CD4-positive, alpha-beta T cell treated with Interleukin-17A for 1 hour (primary cell): ENCODE measurements around the gene ACOD1.
"Not testable (repeated sequence)": the region's sequence is repeated elsewhere in the genome, so short reads cannot be mapped to it uniquely, and the experiment has no call there.

ENCODE experiments used
- DNase-seq: peaks from one replicate; pipeline ENCODE4 v3.0.0-alpha.2; 2020

Gene ACOD1

GRCh38 chr13:76948149-76948548, at the start of gene ACOD1:
Gene ACOD1, plus strand, starts transcription at chr13:76948511. Its CDS starts 48 bp downstream, at chr13:76948559.
- DNase-seq = no peak

GRCh38 chr13:76899066-76899465, 49.2 kb upstream of the ACOD1 start:
- DNase-seq = not testable (repeated sequence)

GRCh38 chr13:76903544-76904162, 44.7 kb upstream of the ACOD1 start:
- DNase-seq = peak; percentile 77

- DNase-seq = no peak
Observed at GRCh38 chr13:76904507-76904906, 43.8 kb upstream of the ACOD1 start.

- DNase-seq = no peak
Observed at GRCh38 chr13:76912476-76912875, 35.8 kb upstream of the ACOD1 start.

- DNase-seq = no peak
Observed at GRCh38 chr13:76913898-76914297, 34.4 kb upstream of the ACOD1 start.

- no peak for DNase-seq
Observed at GRCh38 chr13:76917095-76917494, 31.2 kb upstream of the ACOD1 start.

GRCh38 chr13:76917755-76918481, 30.4 kb upstream of the ACOD1 start:
- DNase-seq = not testable (repeated sequence)

- no peak for DNase-seq
Observed at GRCh38 chr13:76921516-76921915, 26.8 kb upstream of the ACOD1 start.

GRCh38 chr13:76925115-76925514, 23.2 kb upstream of the ACOD1 start:
- DNase-seq = no peak

- no peak for DNase-seq
Observed at GRCh38 chr13:76927955-76928354, 20.4 kb upstream of the ACOD1 start.

- no peak for DNase-seq
Observed at GRCh38 chr13:76928456-76928855, 19.9 kb upstream of the ACOD1 start.

GRCh38 chr13:76929320-76929719, 19.0 kb upstream of the ACOD1 start:
- DNase-seq = no peak

- no peak for DNase-seq
Observed at GRCh38 chr13:76929851-76930374, 18.4 kb upstream of the ACOD1 start.

GRCh38 chr13:76932076-76932475, 16.2 kb upstream of the ACOD1 start:
- no peak for DNase-seq

- no peak for DNase-seq
Observed at GRCh38 chr13:76934671-76935070, 13.6 kb upstream of the ACOD1 start.

GRCh38 chr13:76936763-76937162, 11.5 kb upstream of the ACOD1 start:
- no peak for DNase-seq

- no peak for DNase-seq
Observed at GRCh38 chr13:76937281-76937820, 11.0 kb upstream of the ACOD1 start.

- DNase-seq = no peak
Observed at GRCh38 chr13:76939215-76939614, 9.1 kb upstream of the ACOD1 start.

GRCh38 chr13:76942363-76942762, 5.9 kb upstream of the ACOD1 start:
- DNase-seq = no peak

GRCh38 chr13:76943646-76944045, 4.7 kb upstream of the ACOD1 start:
- no peak for DNase-seq

- DNase-seq = no peak
Observed at GRCh38 chr13:76944456-76944855, 3.9 kb upstream of the ACOD1 start.

- no peak for DNase-seq
Observed at GRCh38 chr13:76950101-76950500, 1.8 kb downstream of the ACOD1 start.

- no peak for DNase-seq
Observed at GRCh38 chr13:76953968-76954367, 5.7 kb downstream of the ACOD1 start.
